Amniotic stem cell (primary cell): ENCODE data around the gene NAV3.

Source experiments
- DNase-seq: peaks from one replicate; lab custom pipeline; 2025; lab: John Stamatoyannopoulos, UW

NAV3 gene

DNA sequence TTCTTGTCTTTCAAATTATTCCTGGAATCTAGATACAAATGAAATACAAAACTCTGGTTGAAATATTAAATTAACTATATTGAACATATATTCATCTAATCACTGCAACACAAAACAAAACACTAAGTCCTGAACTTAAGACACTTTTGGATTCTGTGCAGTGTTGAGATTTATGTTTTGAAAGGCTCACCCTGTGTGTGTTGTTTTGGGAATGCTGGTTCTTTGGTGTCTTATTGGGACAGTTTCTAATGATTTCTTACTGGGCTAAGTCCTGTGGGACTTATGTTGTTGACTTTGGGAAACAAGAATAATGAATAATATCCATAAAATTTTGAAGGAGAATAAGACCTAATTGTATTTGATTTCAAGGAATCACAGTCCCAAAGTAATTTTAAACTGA, 153.2 kb downstream of the NAV3 start:
- DNase-seq, result no peak

DNA sequence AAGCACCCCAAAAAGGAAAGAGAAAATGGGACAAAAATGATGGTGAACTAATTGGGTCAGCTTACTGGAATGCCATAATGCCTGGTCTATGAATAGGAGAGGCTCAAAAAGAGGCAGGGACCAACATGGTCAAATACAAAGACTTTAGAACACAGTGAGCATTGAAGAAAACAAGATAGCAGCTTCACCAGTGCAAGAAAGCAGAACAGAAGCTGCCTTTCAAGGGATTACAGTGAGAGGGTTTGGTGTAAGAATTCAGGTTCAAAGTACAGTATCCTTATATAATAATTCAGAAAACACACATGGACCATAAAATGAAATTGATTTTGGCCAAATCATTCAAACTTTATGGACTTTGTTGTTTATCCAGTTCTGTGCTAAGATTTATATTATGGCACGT, 162.1 kb downstream of the NAV3 start:
- DNase-seq, result no peak

DNA sequence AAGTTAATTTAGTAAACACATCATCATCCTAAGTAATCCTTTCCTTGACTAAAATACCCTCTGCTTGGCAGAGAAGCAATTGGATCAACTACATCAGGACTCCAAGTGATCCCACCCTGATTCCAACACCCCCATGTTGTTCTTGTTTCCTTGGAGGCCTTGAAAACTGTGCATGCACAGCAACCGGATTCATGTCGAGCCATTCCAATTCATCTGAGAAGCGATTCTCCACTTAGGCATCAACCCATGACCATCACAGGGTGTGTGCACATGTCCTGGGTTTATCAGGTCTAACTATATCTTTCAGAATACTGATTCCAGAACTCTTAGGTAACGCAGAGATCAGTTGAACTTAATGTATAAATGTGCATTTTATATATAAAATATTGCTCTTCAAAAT, 163.0 kb downstream of the NAV3 start:
- DNase-seq, result no peak

DNA sequence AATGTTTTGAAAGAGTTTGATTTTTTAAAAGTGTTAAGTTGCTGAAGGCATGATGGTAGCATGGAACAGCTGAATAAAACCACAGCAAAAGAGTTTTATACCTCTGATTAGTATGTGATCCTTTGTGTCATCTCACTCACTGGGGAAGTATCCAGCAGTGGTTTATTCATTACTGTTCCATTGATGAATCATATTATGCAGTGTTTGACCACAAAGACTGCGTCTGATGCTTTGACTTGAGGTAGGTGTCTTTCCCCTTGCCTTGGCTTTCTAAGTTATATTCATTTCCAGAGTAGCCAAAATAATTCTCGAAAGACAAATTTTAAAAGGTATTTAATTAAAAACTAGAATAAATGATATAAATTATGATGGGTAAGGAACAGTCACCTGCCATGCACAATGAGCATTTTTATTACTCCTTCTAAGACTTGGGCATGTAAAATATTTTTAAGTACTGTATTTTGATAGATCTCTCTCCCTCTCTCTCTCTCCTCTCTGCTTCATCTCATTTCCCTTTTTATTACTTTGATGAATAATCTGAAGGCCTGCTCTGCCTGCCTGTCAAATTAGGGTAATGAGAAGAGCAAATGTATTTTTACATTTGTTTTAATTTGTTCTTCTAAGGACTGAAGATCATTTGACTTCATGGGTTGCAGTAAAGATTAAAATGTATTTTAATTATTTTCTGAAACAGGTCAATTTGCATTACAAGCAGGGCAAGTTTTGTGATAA, 164.9 kb downstream of the NAV3 start:
- no peak for DNase-seq

DNA sequence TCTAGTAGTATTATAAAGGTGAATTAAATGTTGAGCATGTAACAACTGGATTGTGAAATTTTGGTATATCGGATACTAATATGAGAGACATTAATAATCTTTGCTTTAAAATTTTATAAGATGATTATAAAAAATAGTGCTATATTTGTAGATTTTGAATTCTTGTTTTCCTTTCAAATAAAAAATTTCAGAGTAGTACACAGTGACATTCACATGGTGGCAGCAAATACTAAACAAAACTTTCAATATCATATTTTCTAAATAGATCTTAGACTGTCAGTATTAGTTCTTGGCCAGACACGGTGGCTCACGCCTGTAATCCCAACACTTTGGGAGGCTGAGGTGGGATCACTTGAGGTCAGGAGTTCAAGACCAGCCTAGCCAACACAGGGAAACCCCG, 166.0 kb downstream of the NAV3 start:
- no peak for DNase-seq

DNA sequence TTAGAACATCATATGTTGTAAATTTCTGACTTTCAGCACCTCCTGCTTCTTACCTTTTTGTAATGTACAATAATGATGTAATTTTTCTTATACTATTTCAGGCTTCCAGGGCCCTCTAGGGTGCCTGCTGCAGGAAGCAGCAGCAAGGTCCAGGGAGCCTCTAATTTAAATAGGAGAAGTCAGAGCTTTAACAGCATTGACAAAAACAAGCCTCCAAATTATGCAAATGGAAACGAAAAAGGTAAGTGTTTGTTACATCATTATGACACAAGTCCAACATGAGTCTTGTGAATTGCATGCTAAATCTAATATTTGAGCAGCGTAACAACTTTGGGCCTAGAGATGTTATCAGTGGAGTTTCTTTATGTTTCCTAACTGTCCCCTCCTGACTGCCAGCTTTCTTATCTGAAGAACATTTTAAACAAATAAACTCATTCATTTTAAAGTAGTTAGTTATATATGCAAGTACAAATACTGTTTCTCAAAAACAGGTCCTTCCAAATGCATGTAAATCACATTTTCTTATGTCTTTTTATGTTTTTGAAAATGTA, 167.6 kb downstream of the NAV3 start:
- no peak for DNase-seq

DNA sequence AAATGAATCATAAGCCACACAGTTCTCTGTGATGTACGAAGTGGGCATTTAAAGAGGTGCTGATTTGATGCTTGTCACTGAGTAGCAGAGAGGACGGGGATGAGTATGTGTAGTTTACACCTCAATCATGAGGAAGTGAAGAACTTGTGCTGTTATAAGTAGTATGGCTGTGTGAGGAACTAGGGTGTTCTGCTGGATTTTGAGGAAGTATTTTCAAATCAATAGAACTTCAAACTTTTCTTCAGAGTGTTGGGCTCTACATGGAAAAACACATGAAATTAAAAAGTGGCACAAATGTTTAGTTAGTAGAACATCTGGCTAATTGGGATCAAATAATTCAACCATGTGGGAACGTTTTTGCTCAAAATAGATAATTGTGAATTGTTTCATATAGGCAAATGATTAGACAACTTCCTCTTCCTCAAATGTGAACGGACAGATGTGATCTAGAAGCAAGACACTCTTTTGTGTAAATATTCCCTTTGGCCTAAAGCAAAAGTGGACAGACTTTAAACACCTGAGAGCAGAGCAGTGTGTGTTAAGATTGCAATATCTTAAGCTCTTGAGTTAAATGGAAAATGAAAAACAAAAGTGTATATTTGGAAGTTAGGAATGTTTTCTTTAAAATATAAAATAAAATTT, 168.5 kb downstream of the NAV3 start:
- DNase-seq, result no peak

DNA sequence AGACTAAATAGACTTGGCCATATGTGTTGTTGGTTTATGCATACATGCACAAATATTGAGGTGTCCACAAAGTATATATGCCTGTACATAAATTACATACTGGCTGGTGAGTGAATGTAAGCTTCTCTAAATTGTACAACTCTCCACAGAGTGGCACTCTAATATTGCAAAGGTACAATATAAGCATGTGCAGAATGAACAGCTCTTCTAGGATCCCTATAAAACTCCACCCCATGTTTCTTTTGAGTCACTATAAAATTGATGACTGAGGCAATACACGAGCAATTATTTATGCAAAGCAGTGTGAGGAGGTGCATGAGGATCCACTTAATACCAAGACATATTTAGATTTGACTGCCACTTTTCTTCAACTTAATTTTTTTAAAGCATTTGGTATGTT, 172.2 kb downstream of the NAV3 start:
- no peak for DNase-seq

DNA sequence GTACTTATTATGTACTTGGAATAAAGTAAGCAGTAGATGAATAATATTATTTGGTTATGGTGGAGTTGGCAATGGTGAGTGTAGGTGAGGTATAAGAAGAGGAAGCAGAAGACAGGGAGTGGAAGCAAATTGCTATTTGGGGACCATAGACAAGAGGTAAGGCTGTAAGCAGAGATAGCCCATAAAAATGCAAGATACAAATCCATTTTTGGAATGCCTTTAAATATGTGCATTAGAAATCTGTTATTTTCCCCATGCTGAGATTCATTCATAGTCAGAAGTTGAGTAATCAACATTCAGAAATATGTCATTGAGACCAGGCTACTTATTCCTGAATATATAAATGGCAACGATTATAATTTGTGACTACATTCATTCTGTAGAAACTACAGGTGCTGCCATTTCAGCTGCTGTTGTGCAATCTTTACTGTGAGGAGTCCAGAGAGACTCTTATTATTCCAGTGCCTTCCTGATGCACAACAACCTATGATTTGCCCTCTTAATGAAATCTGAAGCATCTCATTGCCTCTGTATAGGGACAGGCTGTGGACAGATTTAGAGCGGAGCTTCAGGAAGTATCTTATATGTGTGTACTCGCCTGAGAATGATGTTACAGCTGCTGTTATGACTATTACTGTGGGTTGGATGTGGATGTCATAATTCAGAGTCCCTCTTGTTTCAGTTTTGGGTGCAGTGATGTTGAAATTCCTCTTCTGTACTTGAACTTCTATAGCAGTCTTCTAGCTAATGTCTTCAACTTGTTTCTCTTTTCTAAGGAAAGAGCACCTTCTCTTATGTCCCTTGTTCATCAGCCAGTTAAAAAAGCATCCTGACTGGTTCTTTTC, 173.8 kb downstream of the NAV3 start:
- DNase-seq, result no peak

DNA sequence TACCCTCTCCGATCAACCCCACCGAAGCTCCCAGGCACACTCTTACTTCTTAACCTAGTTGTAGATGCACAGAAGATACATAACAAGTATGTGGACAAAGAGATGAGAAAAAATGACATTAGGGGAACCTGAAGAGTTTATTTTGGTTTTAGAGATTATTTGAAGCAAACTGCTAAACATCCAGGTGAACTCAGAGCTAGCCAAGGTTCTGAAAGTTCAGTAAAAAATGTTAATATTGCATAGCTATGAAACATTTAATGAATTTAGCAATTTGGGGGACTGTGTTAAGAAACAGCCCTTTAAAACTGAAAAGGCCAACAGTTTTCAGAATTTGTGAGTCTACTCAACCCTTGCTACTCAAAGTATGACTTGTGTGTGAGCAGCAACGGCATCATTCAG, 174.4 kb downstream of the NAV3 start:
- DNase-seq, result no peak

DNA sequence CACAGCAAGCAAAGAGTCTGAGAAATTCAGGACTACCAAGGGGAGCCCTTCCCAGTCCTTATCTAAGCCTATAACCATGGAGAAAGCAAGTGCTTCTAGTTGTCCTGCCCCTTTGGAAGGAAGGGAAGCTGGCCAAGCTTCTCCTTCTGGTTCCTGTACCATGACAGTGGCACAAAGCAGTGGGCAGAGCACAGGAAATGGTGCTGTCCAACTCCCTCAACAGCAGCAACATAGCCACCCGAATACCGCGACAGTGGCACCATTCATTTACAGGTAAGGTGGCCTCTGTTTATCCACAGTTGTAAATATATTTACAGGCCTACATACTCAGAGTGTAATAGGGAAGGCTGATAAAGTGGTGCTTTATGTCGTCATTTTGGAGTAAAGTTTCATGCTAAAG, 176.5 kb downstream of the NAV3 start:
- DNase-seq, result no peak

DNA sequence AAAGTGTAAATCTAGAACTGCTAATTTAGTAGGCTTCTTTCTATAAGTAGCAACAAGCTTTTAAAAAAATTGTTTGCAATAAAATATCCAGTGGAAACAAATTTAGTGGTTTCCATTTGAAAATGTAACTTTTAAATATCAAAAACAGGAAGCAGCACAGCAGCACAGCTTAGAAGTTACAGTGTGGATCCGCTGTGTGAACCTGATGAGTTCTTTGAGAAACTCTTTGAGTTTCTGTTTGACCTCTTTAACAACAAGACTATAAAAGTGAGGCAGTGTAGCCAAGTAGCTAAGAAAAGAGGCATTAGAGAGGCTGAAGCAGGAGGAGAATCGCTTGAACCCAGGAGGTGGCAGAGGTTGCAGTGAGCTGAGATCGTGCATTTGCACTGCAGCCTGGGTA, 178.3 kb downstream of the NAV3 start:
- no peak for DNase-seq

DNA sequence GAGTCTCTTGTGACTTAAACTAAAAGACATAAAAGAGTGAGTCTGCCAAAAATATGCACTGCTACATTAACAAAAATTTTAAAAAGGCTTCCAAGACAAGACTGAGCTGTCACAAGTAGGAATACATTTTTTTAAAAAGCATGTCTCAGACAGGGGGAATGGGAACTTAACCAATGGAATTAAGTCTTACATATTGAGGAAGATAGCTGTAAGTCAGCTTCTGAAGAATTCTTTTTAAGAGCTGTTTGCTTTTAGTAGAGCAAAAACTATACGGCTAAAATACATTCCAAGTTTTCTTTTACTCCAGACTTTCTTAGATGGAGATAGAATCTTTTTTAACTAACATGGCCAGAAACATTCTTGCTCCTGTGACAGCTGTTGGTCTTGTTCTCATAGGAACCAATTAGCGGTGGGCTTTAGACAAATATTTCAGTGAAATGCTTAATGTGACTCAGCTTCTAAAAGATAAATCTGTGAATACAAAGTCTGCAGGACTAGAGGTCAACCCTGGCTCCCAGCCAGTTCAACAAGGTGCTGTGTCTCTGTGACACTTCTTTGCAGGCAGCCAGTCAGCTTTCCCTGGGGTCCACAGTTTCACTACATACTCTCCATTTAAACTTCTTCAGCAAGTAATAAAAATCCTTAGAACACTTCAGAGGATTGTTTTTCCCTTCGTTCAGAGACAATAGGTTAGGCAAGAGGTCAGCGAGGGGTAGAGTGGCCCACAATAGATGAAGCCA, 187.6 kb downstream of the NAV3 start:
- DNase-seq, result no peak

DNA sequence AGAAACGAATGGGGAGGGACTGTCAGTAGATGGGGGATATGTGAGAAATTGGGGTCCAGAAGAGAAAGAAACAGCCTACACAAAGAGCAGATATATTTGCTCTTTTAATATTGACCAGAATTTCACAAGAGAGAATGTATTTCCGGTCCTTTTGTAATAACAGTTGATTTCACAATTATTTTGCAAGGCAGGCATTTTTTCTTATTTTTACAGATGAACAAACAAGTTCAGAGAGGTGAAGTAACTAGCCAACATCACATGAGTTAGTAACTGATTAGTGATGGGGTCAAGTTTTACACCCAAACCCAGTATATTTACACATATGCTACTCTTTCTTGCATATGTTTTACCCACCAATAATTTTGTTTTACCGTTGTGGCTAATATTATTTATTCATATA, 188.2 kb downstream of the NAV3 start:
- DNase-seq, result no peak

DNA sequence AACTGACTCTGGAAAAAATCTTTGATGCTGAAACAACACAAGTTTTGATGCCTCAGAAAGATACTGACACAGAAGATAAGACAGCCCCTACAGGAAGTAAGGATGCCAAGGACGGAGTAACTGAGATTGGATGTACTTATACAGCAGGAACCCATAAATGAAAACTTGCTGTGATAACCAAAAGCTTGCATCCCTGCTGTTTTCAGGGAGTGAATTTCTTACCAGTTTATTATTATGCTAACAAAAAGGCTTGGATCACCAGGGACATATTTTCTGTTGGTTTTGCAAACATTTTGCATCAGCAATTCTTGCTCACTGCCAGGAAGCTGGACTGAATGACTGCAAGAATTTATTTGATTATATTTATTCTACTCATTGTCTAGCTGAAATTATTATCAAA, 197.7 kb downstream of the NAV3 start:
- no peak for DNase-seq

DNA sequence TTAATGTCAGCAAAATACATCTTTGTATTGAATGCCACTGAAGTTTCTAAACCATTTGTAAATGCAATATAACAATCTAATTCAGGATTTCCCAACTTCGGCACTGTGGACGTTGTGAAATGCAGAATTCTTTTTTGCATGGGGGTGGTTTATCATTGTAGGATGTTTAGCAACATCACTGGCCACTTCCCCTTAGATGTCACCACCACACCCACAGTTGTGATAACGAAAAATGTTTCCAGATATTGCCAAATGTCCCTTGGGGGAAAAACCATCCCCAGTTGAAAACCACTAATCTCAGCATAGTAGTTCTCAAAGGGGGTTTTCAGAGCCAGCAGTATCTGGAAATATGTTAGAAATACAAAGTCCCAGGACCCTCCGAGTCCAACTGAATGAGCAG, 203.3 kb downstream of the NAV3 start:
- no peak for DNase-seq

DNA sequence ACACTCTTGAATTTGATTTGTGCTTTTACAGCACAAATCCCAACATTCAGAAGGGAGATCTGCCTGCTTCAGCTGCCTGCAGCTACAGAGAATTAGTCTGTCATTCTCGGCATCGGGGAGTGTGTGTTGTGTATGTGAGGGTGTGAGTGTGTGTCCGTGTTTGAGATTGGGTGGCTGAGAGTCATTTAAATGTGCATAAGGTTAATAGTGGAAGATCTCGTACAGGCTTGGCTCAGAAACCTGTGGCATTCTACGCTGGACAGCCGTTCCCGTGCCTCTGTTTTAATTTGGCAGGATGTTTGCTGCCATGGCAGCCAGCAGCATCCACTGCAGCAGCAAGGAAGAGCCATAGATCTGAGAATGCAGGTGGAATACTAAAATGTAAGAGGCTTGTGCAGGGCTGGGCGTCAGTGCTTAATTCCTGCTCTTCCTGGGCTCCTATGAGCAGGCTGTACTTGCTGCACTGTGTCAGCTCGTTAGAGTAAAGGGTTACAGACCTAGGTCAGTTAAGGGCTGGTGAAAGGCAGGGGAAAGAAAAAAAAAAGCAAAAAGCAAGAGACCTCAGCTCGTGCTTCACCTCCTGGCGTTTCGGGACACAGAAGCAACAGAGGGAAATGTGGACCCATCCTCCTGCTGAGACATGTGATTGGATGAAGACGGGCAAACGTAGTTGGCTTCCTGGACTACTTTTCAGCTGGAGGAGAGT, 205.4 kb downstream of the NAV3 start:
- DNase-seq, result no peak

DNA sequence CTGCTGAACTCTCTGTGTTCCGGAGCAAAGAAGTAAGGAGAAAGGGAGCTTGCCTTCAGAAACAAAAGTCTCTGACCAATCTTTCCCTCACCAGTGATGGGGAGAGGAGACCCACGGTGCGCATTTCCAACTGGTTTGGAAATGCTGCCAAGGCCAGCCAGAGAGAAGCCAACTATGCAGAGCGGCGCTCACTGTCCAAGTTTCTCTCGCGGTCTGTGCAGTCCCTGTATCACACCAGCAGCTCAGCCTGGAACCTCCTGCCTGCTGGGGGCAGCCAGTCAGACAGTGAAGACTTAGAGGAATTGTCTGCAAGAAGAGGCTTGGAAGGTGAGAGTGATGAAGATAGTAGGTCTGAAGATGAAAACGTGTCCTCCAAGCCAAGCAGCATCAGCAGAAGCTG, 206.2 kb downstream of the NAV3 start:
- no peak for DNase-seq

DNA sequence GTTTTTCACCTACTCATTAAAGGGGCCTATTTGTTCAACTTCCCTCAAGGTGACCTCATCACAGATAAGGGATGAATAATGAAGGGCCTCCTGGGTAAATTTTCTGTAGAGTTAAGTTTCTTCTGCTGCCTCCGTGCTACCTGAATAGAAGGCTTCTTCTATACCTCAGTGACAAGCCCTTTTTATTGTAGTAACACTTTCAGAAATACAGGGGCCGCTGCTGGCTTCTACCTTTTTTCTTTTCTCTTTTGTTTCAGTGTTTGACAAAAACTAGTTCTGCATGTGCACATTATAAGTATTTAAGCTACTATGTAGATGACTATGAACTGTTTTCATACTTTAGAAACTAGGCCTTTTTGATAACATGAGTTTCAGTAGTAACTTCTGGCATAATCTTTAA, 207.0 kb downstream of the NAV3 start:
- no peak for DNase-seq

DNA sequence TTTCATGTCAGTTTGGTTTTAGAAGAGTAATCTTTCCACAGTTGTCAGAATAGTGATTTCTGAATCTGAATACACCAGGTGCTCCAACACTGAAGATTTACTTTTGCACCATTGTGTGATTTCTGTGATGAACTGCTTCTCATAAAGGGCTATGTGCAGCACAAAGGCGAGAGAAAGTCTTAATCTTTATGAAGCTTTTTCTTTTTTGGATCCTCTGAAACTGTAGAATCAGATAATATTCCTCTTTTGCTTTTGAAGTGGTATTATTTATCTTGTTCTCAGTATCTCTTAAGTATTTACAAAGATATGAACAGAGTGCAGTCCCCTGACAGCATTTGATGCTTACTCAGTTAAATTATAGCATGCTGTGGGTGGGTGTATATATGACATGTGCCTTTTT, 207.8 kb downstream of the NAV3 start:
- no peak for DNase-seq

DNA sequence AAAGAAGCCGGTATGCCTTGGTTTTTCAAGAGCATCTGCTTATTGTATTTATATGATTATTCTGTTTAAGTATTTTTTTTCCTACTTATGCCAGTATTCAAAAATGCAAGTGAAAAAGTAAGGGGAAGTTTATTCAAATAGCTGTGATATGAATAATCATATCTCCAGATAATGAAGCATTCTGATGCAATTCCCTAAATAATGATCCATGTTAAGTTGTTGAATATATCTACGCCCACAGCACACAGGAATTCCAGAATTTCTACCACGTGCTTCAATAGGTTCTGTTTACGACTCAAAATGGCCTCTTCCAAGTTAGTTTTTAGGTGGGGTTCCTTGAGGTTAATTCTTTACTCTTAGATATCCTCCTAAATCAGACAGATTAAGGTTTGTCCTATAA, 208.3 kb downstream of the NAV3 start:
- no peak for DNase-seq

DNA sequence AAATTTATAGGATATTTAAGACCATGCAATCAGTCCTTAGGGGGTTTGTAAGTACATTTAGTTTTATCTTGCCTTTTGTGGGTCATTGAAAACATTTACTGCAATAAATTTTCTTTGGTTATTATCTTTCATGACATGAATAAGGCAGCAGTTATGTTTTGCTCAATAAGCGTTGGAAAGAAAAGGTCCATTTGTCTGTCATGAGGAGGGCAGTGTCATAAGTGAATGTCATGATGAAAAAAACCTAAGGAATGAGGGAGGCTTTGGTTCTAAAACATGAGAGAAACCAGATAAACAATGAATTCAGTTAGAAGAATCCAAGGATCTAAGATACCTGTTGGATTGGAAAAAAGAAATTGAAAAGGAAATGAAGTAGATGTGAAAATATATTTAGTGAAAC, 209.4 kb downstream of the NAV3 start:
- no peak for DNase-seq
